Activated T-helper 17 cell treated with anti-CD3 and anti-CD28 coated beads, Interleukin-2, amount 50 U/mL, for 72 hours (primary cell): ENCODE measurements around the gene FAM81A. TPM values are rescaled to one million over a fixed set of nuclear protein-coding genes. Genes with fewer than 3 reads are reported as not detected.
"Not testable (repeated sequence)": the region's sequence is repeated elsewhere in the genome, so short reads cannot be mapped to it uniquely, and the experiment has no call there.

Source experiments
- ATAC-seq: fragments of 150-1000 bp; cut with Tn5 transposase; replicated peaks from 2 replicates; pipeline ENCODE4 v1.10.0; 2021; ENCODE audit warnings: mild to moderate bottlenecking, moderate library complexity
- H3K27ac Mint-ChIP-seq: one replicate; pipeline ENCODE4 v1.8.0; 2022; ENCODE audit warnings: mixed read lengths
- H3K27me3 Mint-ChIP-seq: one replicate; pipeline ENCODE4 v1.8.0; 2022; ENCODE audit warnings: mixed read lengths
- H3K36me3 Mint-ChIP-seq: one replicate; pipeline ENCODE4 v1.8.0; 2022; ENCODE audit warnings: low read depth, mild to moderate bottlenecking, mixed read lengths
- H3K4me1 Mint-ChIP-seq: one replicate; pipeline ENCODE4 v1.8.0; 2022; ENCODE audit warnings: mixed read lengths
- H3K4me3 Mint-ChIP-seq: one replicate; pipeline ENCODE4 v1.8.0; 2022; ENCODE audit warnings: mild to moderate bottlenecking, mixed read lengths
- H3K9me3 Mint-ChIP-seq: one replicate; pipeline ENCODE4 v1.8.0; 2022; ENCODE audit warnings: mixed read lengths
- total RNA-seq, 2 donors: library from RNA; stranded (reverse); gene quantifications; one replicate each; pipeline ENCODE4 v1.2.3, GENCODE V29; 2022

FAM81A gene
- total RNA-seq, 2 donors from 2014 or later = not detected

DNA sequence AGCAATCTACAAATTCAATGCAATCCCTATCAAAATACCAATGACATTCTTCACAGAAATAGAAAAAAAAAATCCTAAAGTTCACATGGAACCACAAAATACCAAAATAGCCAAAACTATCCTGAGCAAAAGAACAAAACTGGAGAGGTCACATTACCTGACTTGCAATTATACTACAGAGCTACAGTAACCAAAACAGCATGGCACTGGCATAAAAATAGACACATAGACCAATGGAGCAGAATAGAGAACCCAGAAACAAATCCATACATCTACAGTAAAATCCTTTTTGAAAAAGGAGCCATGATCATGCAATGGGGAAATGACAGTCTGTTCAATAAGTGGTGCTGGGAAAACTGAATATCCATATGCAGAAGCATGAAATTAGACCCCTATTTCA, 51.5 kb downstream of the FAM81A start:
- H3K9me3 Mint-ChIP-seq, H3K4me1 Mint-ChIP-seq, ATAC-seq, H3K27ac Mint-ChIP-seq, H3K4me3 Mint-ChIP-seq, H3K36me3 Mint-ChIP-seq: not testable (repeated sequence)
- H3K27me3 Mint-ChIP-seq = peaks cover 11% of the 10 kb centered on the region

DNA sequence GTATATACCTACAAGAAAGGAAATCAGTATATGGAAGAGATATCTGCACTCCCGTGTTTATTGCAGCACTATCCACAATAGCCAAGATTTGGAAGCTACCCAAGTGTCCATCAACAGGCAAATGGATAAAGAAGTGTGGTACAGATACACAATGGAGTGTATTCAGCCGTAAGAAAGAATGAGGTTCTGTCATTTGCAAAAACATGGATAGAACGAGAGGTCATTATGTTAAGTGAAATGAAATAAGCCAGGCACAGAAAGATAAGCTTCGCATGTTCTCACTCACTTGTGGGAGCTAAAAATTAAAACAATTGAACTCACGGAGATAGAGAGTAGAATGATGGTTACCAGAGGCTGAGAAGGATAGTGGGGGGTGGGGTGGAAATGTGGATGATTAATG, 53.1 kb downstream of the FAM81A start:
- no peaks in the 10 kb centered on the region for H3K36me3 Mint-ChIP-seq
- H3K27ac Mint-ChIP-seq = no peak overlapping the region
- peaks cover 3% of the 10 kb centered on the region for H3K27me3 Mint-ChIP-seq
- no peak overlapping the region for H3K4me3 Mint-ChIP-seq
- ATAC-seq = no peak
- H3K4me1 Mint-ChIP-seq = no peaks in the 10 kb centered on the region
- no peaks in the 10 kb centered on the region for H3K9me3 Mint-ChIP-seq

DNA sequence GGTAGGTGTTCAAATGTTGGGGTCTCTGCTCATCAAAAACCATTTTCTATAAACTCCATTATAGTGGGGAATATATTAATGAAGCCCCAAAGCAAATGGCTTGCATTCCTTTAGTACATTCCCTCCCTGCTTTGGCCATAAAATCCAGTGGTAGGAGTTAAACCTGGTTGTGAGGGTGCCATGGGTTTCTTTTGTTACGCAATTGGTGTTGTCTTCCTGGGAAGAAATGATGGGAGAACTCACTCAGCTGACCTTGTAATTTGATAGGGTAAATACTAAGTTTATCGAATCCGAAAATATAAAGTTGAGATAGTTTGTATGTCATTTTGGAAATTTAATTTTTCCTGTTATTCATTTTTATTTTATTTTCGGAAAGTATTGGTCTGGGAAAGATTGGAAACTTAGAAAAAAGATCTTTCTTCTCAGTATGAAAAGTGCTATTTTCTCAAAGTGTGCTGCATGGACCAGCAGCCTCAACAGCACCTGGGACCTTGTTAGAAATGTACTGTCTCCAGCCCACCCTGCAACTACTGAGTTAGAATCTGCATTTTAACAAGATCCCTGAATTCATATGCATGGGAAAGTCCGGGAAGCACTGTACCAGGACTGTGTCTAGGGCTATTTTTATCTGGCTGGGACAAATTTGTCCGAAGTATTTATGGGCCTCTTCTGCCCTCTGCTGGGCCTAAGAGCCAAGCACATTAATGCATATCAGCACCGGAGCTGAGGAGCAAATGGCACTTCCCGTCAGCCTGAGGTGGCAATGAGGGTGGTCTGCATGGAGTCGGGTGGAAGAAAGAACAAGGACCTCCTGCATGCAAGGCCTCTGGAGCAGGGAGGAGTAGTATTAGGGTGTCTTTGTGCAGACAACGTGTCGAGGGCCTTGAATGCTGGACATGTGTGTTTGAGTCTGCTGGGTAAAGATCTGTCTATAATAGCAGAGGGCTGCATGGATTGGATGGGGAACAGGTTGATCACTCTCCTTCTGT, 54.7 kb downstream of the FAM81A start:
- Mint-ChIP-seq H3K9me3 (no peaks in the 10 kb centered on the region), H3K36me3 (no peaks in the 10 kb centered on the region), H3K4me1 (no peaks in the 10 kb centered on the region), H3K27me3 (no peaks in the 10 kb centered on the region), H3K4me3 (no peak overlapping the region), H3K27ac (no peak overlapping the region)
- peak; percentile 67 for ATAC-seq

DNA sequence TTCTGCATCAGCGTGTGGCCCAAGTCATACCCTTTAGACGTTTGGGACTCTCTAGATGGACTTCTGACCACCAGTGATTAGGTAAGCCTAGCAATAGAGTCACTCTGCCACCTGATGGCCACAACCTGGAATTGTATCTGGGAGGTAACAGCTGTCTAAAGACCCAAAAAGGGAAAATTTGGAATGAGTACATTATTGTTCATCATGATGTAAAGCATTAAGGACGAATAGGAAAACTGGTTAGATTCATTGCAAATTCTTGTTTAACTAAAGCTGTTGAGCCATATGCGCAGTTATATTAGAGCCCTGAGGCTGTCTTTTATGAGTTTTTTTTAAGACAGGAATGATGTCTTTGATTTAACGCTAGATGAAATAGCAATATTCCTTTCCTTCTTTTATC, 63.6 kb downstream of the FAM81A start:
- Mint-ChIP-seq H3K27me3 (no peaks in the 10 kb centered on the region), H3K4me3 (no peak overlapping the region), H3K9me3 (no peaks in the 10 kb centered on the region), H3K4me1 (no peaks in the 10 kb centered on the region), H3K36me3 (no peaks in the 10 kb centered on the region), H3K27ac (no peak overlapping the region)
- ATAC-seq = peak; percentile 44

DNA sequence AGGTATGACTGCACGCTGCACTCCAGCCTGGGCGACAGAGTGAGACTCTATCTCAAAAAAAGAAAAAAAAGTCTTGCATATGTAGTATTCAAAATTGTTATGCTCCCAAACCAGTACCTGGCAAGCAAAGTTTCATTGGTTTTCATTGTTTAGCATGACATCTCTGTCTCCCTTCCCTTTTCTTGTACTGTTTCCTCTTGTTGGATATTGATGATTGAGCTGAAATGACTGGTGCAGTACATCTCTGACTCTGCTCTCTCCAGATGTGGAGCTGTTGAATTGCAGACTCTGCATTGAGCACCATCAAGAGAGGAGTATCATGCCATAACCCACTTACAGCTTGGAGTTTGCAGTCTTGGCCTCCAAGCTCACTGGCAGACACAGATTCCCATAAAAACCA, 77.2 kb downstream of the FAM81A start:
- Mint-ChIP-seq H3K4me1 (no peaks in the 10 kb centered on the region), H3K27me3 (peaks cover 4% of the 10 kb centered on the region), H3K36me3 (no peaks in the 10 kb centered on the region), H3K9me3 (no peaks in the 10 kb centered on the region), H3K27ac (no peak overlapping the region), H3K4me3 (no peak overlapping the region)
- ATAC-seq = no peak

- no peaks in the 10 kb centered on the region for H3K9me3 Mint-ChIP-seq
- no peak overlapping the region for H3K27ac Mint-ChIP-seq
- H3K4me1 Mint-ChIP-seq = no peaks in the 10 kb centered on the region
- H3K4me3 Mint-ChIP-seq = no peak overlapping the region
- ATAC-seq = no peak
- no peaks in the 10 kb centered on the region for H3K36me3 Mint-ChIP-seq
- H3K27me3 Mint-ChIP-seq = no peaks in the 10 kb centered on the region
Observed at GRCh38 chr15:59516655-59517461, 78.9 kb downstream of the FAM81A start.

- Mint-ChIP-seq H3K27me3 (no peaks in the 10 kb centered on the region), H3K4me3 (no peak overlapping the region), H3K4me1 (peaks cover 7% of the 10 kb centered on the region), H3K27ac (no peak overlapping the region), H3K36me3 (no peaks in the 10 kb centered on the region), H3K9me3 (no peaks in the 10 kb centered on the region)
- no peak for ATAC-seq
Observed at GRCh38 chr15:59519329-59519728, 81.3 kb downstream of the FAM81A start.

- H3K27ac Mint-ChIP-seq = no peak overlapping the region
Observed at GRCh38 chr15:59521443-59521842, 83.5 kb downstream of the FAM81A start.

GRCh38 chr15:59522988-59523461, 85.0 kb downstream of the FAM81A start:
- Mint-ChIP-seq H3K9me3 (no peaks in the 10 kb centered on the region), H3K27ac (no peak overlapping the region), H3K27me3 (no peaks in the 10 kb centered on the region), H3K4me1 (peaks cover 7% of the 10 kb centered on the region), H3K36me3 (no peaks in the 10 kb centered on the region), H3K4me3 (no peak overlapping the region)
- no peak for ATAC-seq

More at GRCh38 chr15:59521443-59521842, 83.5 kb downstream of the FAM81A start:
- no peak for ATAC-seq
- peaks cover 7% of the 10 kb centered on the region for H3K4me1 Mint-ChIP-seq
- no peaks in the 10 kb centered on the region for H3K36me3 Mint-ChIP-seq
- H3K9me3 Mint-ChIP-seq = no peaks in the 10 kb centered on the region
- no peak overlapping the region for H3K4me3 Mint-ChIP-seq
- H3K27me3 Mint-ChIP-seq = no peaks in the 10 kb centered on the region

DNA sequence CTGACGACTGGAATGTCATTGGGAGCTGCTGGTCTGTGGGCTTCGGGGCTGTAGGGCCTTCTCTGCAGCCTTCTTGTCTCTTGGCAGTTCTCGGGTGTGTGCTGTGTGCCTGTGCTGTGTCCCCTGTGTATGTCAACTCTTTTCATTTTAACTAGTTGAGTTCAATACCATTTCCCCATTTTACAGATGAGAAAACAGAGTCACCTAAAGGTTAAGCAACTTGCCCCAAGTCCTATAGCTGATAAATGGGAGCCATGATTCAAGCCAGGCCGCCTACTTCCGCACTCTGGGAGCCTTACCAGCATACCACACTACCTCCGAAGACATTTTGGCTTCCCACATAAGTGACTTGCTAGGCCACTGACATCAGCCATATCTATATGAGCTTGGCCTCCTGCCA, 85.7 kb downstream of the FAM81A start:
- no peak overlapping the region for H3K27ac Mint-ChIP-seq

GRCh38 chr15:59524331-59524731, 86.3 kb downstream of the FAM81A start:
- Mint-ChIP-seq H3K4me3 (no peak overlapping the region), H3K36me3 (no peaks in the 10 kb centered on the region), H3K9me3 (no peaks in the 10 kb centered on the region), H3K27me3 (no peaks in the 10 kb centered on the region), H3K4me1 (peaks cover 7% of the 10 kb centered on the region), H3K27ac (no peak overlapping the region)
- ATAC-seq = no peak

More for the DNA sequence above, 85.7 kb downstream of the FAM81A start:
- Mint-ChIP-seq H3K4me1 (peaks cover 7% of the 10 kb centered on the region), H3K4me3 (no peak overlapping the region), H3K36me3 (no peaks in the 10 kb centered on the region), H3K27me3 (no peaks in the 10 kb centered on the region), H3K9me3 (no peaks in the 10 kb centered on the region)
- ATAC-seq = no peak

- not testable (repeated sequence) for ATAC-seq, H3K27ac Mint-ChIP-seq, H3K9me3 Mint-ChIP-seq, H3K4me3 Mint-ChIP-seq, H3K4me1 Mint-ChIP-seq, H3K36me3 Mint-ChIP-seq, H3K27me3 Mint-ChIP-seq
Observed at GRCh38 chr15:59526466-59526865, 88.5 kb downstream of the FAM81A start.

GRCh38 chr15:59528429-59528828, 90.4 kb downstream of the FAM81A start:
- Mint-ChIP-seq H3K9me3 (no peaks in the 10 kb centered on the region), H3K27me3 (no peaks in the 10 kb centered on the region), H3K4me1 (peaks cover 7% of the 10 kb centered on the region), H3K36me3 (no peaks in the 10 kb centered on the region), H3K4me3 (no peak overlapping the region), H3K27ac (no peak overlapping the region)
- no peak for ATAC-seq

- Mint-ChIP-seq H3K27me3 (no peaks in the 10 kb centered on the region), H3K9me3 (no peaks in the 10 kb centered on the region), H3K4me3 (no peak overlapping the region), H3K4me1 (peaks cover 3% of the 10 kb centered on the region), H3K36me3 (no peaks in the 10 kb centered on the region), H3K27ac (no peak overlapping the region)
- ATAC-seq = peak; percentile 89
Observed at GRCh38 chr15:59528961-59529402, 91.0 kb downstream of the FAM81A start.
